ENCODE data around the gene NMNAT1. TPM values are rescaled to one million over a fixed set of nuclear protein-coding genes. Genes with fewer than 3 reads are reported as not detected.

NMNAT1 gene
- total RNA-seq, 1 experiment from 2014 or later: 8.6 TPM

DNA sequence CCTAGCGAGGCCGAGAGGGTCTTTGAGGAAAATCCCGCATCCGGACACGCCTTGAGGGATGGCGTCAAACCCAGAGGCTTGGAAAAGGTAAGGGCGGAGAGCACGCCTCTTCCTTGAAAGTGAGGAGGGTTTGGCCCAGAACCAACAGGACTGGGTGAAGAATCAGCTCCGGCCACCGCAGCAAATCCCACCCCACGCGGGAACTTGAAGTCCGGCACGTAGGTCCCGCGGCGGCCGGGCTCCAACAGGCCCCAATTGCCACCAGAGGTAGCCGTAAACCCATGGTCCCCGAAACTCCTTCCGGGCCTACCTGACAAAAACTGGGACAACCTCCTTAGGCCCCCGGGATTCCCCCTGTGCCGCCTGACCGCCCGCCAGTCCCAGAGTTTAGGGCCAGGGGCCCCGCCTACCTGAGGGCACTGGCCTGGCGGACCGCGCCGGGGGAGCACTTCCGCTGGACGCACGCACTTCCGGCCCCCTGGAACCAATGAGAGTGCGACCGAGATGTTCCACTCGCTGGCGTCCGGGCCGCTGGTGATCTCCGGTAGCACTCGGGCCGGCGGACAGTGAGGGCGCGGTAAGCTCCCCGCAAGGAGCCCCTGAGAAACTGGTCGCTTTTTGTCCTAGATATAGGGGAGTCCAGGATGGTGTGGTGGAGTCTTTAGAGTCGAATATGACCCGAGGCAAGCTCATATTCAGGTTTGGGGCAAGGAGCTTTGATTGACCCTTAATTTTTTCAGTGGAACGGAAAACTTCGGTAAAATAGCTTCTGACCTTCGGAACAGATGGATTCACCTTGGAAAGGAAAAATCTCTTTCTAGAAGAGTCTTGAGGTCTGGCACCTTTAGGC lies at the start of gene NMNAT1, which contains the start of gene LZIC (continued):
- TF ChIP-seq, protein P1, sequence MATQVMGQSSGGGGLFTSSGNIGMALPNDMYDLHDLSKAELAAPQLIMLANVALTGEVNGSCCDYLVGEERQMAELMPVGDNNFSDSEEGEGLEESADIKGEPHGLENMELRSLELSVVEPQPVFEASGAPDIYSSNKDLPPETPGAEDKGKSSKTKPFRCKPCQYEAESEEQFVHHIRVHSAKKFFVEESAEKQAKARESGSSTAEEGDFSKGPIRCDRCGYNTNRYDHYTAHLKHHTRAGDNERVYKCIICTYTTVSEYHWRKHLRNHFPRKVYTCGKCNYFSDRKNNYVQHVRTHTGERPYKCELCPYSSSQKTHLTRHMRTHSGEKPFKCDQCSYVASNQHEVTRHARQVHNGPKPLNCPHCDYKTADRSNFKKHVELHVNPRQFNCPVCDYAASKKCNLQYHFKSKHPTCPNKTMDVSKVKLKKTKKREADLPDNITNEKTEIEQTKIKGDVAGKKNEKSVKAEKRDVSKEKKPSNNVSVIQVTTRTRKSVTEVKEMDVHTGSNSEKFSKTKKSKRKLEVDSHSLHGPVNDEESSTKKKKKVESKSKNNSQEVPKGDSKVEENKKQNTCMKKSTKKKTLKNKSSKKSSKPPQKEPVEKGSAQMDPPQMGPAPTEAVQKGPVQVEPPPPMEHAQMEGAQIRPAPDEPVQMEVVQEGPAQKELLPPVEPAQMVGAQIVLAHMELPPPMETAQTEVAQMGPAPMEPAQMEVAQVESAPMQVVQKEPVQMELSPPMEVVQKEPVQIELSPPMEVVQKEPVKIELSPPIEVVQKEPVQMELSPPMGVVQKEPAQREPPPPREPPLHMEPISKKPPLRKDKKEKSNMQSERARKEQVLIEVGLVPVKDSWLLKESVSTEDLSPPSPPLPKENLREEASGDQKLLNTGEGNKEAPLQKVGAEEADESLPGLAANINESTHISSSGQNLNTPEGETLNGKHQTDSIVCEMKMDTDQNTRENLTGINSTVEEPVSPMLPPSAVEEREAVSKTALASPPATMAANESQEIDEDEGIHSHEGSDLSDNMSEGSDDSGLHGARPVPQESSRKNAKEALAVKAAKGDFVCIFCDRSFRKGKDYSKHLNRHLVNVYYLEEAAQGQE (IDR thresholded peaks at IDR 0.05; ENCODE audit: low read depth): no peak

DNA sequence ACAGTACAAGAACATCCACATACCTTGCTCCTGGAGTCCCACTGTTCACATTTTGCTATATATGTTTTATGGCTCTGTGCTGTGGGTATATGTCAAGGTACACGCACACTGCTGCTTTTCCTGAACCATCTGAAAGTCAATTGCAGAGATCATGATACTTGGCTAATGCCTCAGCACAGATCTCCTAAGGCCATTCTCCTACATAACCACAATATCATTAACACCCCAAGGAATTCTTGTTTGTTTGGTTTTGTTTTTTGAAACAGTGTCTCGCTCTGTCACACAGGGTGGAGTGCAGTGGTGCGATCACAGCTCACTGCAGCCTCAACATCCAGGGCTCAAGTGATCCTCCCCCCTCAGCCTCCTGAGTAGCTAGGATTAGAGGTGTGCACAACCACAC lies 49.2 kb upstream of the NMNAT1 start:
- no peak for DNase-seq (ENCODE audit: low read depth, low spot score)
- Histone ChIP-seq H3K27ac (ENCODE audit: low read depth, low read length) (peak overlapping the region; percentile 79), H3K4me1 (ENCODE audit: control insufficient read depth in 1 of 2, insufficient read depth in 2 of 2, low read length in 2 of 2) (peaks cover 66 to 88% of the 10 kb centered on the region in 2 experiments), H4K20me1 (ENCODE audit: insufficient read depth) (no peaks in the 10 kb centered on the region), H3K4me2 (ENCODE audit: low read length) (peak overlapping the region; percentile 81), H3K4me3 (replicated peaks in 1 of 2; ENCODE audit: low read depth in 1 of 2, low read length in 2 of 2) (peak overlapping the region in 1 of 2 experiments; percentile 48; a peak in 1 of 4 replicates), H3K9ac (ENCODE audit: low read length) (peak overlapping the region; percentile 54), H3K79me2 (ENCODE audit: insufficient read depth, low read length) (no peaks in the 10 kb centered on the region), H3K9me2 (ENCODE audit: insufficient read depth) (no peaks in the 10 kb centered on the region), H2AFZ (ENCODE audit: low read depth, low read length, poor library complexity, severe bottlenecking) (no peak overlapping the region), H3K9me3 (ENCODE audit: control insufficient read depth in 1 of 2, insufficient read depth in 1 of 2, low read depth in 1 of 2, low read length in 2 of 2) (no peaks in the 10 kb centered on the region), H3K36me3 (ENCODE audit: control insufficient read depth in 1 of 2, insufficient read depth in 2 of 2, low read length in 2 of 2) (no peaks in the 10 kb centered on the region), H3K27me3 (ENCODE audit: insufficient read depth, low read length) (no peaks in the 10 kb centered on the region)
- intact Hi-C loops (cut with micrococcal nuclease): no loop called here
- no TSS peak for BruUV-seq (replicated peaks)
- ChIA-PET RAD21 (ENCODE audit: low non-redundant PET in 1 of 2, low total read pairs in 2 of 2, uncharacterized antibody in 2 of 2, unreplicated experiment in 2 of 2) (no interaction called here), POLR2A (no interaction called here), CTCF (interaction anchor here (1.3 kb wide), 1 partner anchor 48 kb away, joined by 3 read pairs; the partner anchor contains the start of genes LZIC and NMNAT1)
- TF ChIP-seq ZFX (IDR thresholded peaks at IDR 0.05) (no peak), SRF (IDR thresholded peaks at IDR 0.05; ENCODE audit: low read depth) (no peak), YY1 (IDR thresholded peaks at IDR 0.05; ENCODE audit: extremely low read depth, insufficient replicate concordance, low read depth, low read length) (no peak), SP1 (IDR thresholded peaks at IDR 0.05; ENCODE audit: low read depth) (no peak), ZNF274 (IDR thresholded peaks at IDR 0.05; ENCODE audit: low read depth, low read length) (no peak), SIN3A (IDR thresholded peaks at IDR 0.05; ENCODE audit: low read depth) (no peak), FOSL1 (IDR thresholded peaks at IDR 0.05; ENCODE audit: low read depth) (no peak), JUND (IDR thresholded peaks at IDR 0.05) (no peak), CBX3 (IDR thresholded peaks at IDR 0.05; ENCODE audit: low read depth) (no peak), ELF1 (IDR thresholded peaks at IDR 0.05; ENCODE audit: borderline replicate concordance, low read depth) (no peak), EZH2 (IDR thresholded peaks at IDR 0.05) (no peak), EZH2phosphoT487 (IDR thresholded peaks at IDR 0.05; ENCODE audit: borderline replicate concordance) (no peak), RAD21 (IDR thresholded peaks at IDR 0.05; ENCODE audit: low read depth) (no peak), TCF7L2 (IDR thresholded peaks at IDR 0.05; ENCODE audit: borderline replicate concordance, extremely low read depth, insufficient read depth, insufficient read length) (no peak)
- TF ChIP-seq, protein P1 (IDR thresholded peaks at IDR 0.05; ENCODE audit: low read depth): no peak
- TF ChIP-seq, protein P2, sequence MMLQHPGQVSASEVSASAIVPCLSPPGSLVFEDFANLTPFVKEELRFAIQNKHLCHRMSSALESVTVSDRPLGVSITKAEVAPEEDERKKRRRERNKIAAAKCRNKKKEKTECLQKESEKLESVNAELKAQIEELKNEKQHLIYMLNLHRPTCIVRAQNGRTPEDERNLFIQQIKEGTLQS (IDR thresholded peaks at IDR 0.05): no peak
- TF ChIP-seq, protein P3, sequence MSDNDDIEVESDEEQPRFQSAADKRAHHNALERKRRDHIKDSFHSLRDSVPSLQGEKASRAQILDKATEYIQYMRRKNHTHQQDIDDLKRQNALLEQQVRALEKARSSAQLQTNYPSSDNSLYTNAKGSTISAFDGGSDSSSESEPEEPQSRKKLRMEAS (IDR thresholded peaks at IDR 0.05): no peak
- ATAC-seq: no peak

Measured in HCT116 (cell line).